Epithelial cell of prostate (primary cell): ENCODE data around the gene TRMT10C.

Source experiments
- DNase-seq: peaks from one replicate; pipeline ENCODE4 v3.0.0-alpha.2; 2011; ENCODE audit warnings: low read depth, low spot score
- H3K27ac ChIP-seq: fragments of 450-650 bp; 2 replicates; pipeline ENCODE4 v1.5.1; 2017; ENCODE audit warnings: mild to moderate bottlenecking

Gene TRMT10C

DNA sequence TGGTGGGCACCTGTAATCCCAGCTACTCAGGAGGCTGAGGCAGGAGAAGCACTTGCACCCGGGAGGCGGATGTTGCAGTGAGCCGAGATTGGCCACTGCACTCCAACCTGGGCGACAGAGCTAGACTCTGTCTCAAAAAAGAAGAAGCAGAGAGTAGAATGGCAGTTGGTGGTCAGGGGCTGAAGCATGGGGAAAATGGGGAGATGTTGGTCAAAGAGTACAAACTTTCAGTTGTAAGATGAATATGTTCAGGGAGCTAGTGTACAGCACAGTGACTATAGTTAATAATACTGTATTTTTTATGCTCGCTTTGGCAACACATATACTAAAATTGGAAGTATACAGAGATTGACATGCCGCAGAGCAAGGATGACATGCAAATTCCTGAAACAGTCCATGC lies 53.9 kb downstream of the TRMT10C start:
- DNase-seq: no peak
- H3K27ac ChIP-seq: no peak overlapping the region
